ENCODE measurements around the gene PPP2R3C. TPM values are rescaled to one million over a fixed set of nuclear protein-coding genes. Genes with fewer than 3 reads are reported as not detected.

PPP2R3C gene
- total RNA-seq, 2 experiments from 2014 or later: 34.9 to 37.6 TPM

DNA sequence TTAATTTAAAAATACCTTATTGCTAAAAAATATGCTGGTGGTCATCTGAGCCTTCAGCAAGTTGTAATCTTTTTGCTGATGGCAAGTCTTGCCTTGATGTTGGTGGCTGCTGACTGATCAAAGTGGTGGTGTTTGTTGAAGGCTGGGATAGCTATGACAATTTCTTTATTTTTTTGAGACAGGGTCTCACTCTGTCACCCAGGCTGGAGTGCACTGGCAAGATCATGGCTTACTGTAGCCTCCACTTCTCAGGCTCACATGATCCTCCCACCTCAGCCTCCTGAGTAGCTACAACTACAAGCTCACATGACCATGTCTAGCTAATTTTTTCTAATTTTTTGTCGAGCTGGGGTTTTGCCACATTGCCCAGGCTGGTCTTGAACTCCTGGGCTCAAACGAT lies 25.4 kb upstream of the PPP2R3C start:
- Mint-ChIP-seq H3K9me3 (no peaks in the 10 kb centered on the region), H3K36me3 (ENCODE audit: low read depth) (peaks cover 59% of the 10 kb centered on the region), H3K4me1 (ENCODE audit: low read depth) (peaks cover 32% of the 10 kb centered on the region), H3K4me3 (no peak overlapping the region), H3K27me3 (no peaks in the 10 kb centered on the region), H3K27ac (no peak overlapping the region)
- POLR2A ChIA-PET: no interaction called here
- Histone ChIP-seq H3K9me3 (ENCODE audit: control insufficient read depth in 1 of 2, insufficient read depth in 1 of 2, low read length in 2 of 2) (no peaks in the 10 kb centered on the region), H3K36me3 (ENCODE audit: insufficient read depth, low read length) (peaks cover 25% of the 10 kb centered on the region), H3K4me1 (ENCODE audit: insufficient read depth, low read length) (no peaks in the 10 kb centered on the region), H3K4me3 (ENCODE audit: low read length) (no peak overlapping the region), H3K27ac (ENCODE audit: low read depth in 1 of 2, low read length in 2 of 2) (no peak overlapping the region), H3K27me3 (ENCODE audit: control insufficient read depth in 1 of 2, insufficient read depth in 2 of 2, low read length in 2 of 2) (no peaks in the 10 kb centered on the region)
- intact Hi-C loops (cut with DNase I, micrococcal nuclease): no loop called here
- ATAC-seq (ENCODE audit: poor library complexity) (no peak), DNase-seq (no peak)
- TF ChIP-seq, protein P1, sequence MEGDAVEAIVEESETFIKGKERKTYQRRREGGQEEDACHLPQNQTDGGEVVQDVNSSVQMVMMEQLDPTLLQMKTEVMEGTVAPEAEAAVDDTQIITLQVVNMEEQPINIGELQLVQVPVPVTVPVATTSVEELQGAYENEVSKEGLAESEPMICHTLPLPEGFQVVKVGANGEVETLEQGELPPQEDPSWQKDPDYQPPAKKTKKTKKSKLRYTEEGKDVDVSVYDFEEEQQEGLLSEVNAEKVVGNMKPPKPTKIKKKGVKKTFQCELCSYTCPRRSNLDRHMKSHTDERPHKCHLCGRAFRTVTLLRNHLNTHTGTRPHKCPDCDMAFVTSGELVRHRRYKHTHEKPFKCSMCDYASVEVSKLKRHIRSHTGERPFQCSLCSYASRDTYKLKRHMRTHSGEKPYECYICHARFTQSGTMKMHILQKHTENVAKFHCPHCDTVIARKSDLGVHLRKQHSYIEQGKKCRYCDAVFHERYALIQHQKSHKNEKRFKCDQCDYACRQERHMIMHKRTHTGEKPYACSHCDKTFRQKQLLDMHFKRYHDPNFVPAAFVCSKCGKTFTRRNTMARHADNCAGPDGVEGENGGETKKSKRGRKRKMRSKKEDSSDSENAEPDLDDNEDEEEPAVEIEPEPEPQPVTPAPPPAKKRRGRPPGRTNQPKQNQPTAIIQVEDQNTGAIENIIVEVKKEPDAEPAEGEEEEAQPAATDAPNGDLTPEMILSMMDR (IDR thresholded peaks at IDR 0.05): no peak
- CTCF ChIA-PET: no interaction called here

DNA sequence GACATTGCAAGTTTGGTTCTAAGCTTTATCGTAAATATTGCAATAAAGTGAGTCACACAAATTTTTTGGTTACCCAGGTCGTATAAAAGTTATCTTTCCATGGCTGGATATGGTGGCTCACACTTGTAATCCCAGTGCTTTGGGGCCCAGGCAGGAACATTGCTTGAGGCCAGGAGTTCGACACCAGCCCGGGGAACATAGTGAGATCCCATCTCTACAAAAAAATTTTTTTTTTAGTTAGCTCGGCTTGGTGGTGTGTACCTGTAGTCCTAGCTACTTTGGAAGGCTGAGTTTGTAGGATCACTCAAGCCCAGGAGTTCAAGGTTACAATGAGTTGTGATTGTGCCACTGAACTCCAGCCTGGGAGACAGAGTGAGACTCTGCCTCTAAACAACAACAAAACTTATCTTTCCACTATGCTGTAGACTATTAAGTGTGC lies 24.9 kb upstream of the PPP2R3C start:
- no peak overlapping the region for H3K27ac Mint-ChIP-seq
- Histone ChIP-seq H3K4me1 (ENCODE audit: insufficient read depth, low read length) (no peaks in the 10 kb centered on the region), H3K9me3 (ENCODE audit: control insufficient read depth in 1 of 2, insufficient read depth in 1 of 2, low read length in 2 of 2) (no peaks in the 10 kb centered on the region), H3K27ac (ENCODE audit: low read depth in 1 of 2, low read length in 2 of 2) (no peak overlapping the region), H3K4me3 (ENCODE audit: low read length) (no peak overlapping the region), H3K27me3 (ENCODE audit: control insufficient read depth in 1 of 2, insufficient read depth in 2 of 2, low read length in 2 of 2) (no peaks in the 10 kb centered on the region), H3K36me3 (ENCODE audit: insufficient read depth, low read length) (peaks cover 27% of the 10 kb centered on the region)
- H3K36me3 Mint-ChIP-seq (ENCODE audit: low read depth): peaks cover 56% of the 10 kb centered on the region
- H3K4me1 Mint-ChIP-seq (ENCODE audit: low read depth): peaks cover 32% of the 10 kb centered on the region
- H3K9me3 Mint-ChIP-seq: no peaks in the 10 kb centered on the region
- TF ChIP-seq, protein P1 (IDR thresholded peaks at IDR 0.05): no peak
- no peaks in the 10 kb centered on the region for H3K27me3 Mint-ChIP-seq
- DNase-seq: no peak
- no peak for ATAC-seq (ENCODE audit: poor library complexity)
- intact Hi-C loops (cut with DNase I, micrococcal nuclease): no loop called here
- CTCF ChIA-PET: interaction anchor here (0.6 kb wide), 1 partner anchor 169 kb away, joined by 3 read pairs; no protein-coding TSS in a partner anchor
- no peak overlapping the region for H3K4me3 Mint-ChIP-seq
- POLR2A ChIA-PET: no interaction called here

DNA sequence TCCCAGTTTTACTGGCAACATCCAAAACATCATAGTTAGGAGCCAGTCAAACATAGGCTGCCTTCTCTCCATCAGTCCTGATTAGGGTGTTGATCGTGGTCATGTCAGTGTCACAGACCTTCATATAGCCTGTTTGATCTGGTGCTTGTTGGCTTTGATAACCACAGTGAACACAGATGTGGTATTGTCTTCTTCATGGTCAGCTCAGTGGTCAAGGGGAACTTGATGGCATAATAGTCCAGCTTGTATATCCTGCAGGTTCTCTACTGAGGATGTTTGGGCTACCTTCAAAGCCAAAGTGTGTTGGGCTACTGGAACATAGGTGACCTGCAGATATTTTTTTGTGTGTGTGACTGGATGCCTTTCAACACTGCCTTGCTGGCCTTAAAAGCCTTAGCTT lies 22.2 kb upstream of the PPP2R3C start:
- Histone ChIP-seq H3K27me3 (ENCODE audit: control insufficient read depth in 1 of 2, insufficient read depth in 2 of 2, low read length in 2 of 2) (no peaks in the 10 kb centered on the region), H3K4me3 (ENCODE audit: low read length) (no peak overlapping the region), H3K9me3 (ENCODE audit: control insufficient read depth in 1 of 2, insufficient read depth in 1 of 2, low read length in 2 of 2) (no peaks in the 10 kb centered on the region), H3K36me3 (ENCODE audit: insufficient read depth, low read length) (peaks cover 48% of the 10 kb centered on the region), H3K27ac (ENCODE audit: low read depth in 1 of 2, low read length in 2 of 2) (no peak overlapping the region), H3K4me1 (ENCODE audit: insufficient read depth, low read length) (no peaks in the 10 kb centered on the region)
- Mint-ChIP-seq H3K36me3 (ENCODE audit: low read depth) (peaks cover 37% of the 10 kb centered on the region), H3K27me3 (no peaks in the 10 kb centered on the region), H3K27ac (no peak overlapping the region), H3K4me3 (no peak overlapping the region), H3K9me3 (no peaks in the 10 kb centered on the region), H3K4me1 (ENCODE audit: low read depth) (peaks cover 27% of the 10 kb centered on the region)
- ChIA-PET CTCF (interaction anchor here (0.6 to 1.2 kb wide), 2 partner anchors 83 to 278 kb away, joined by 3 read pairs; no protein-coding TSS in a partner anchor), POLR2A (interaction anchor here (0.6 kb wide), 1 partner anchor 261 kb away, joined by 3 read pairs; the partner anchor contains the start of gene NFKBIA)
- intact Hi-C loops (cut with DNase I, micrococcal nuclease): loop anchor here in 1 of 2 experiments (5.0 kb wide), 1 partner anchor 148 kb away; the partner anchor contains the start of gene PSMA6
- TF ChIP-seq, protein P1 (IDR thresholded peaks at IDR 0.05): no peak
- no peak for ATAC-seq (ENCODE audit: poor library complexity)
- no peak for DNase-seq

Data from CD4-positive, alpha-beta T cell (primary cell).